ENCODE data around the gene RAB11A. TPM values are rescaled to one million over a fixed set of nuclear protein-coding genes. Genes with fewer than 3 reads are reported as not detected.

RAB11A gene
- total RNA-seq (2014; rRNA removed; shearing (Covaris generic)) = 150 and 187 TPM in 2 replicates
- 116 and 157 TPM in 2 replicates for polyA plus RNA-seq (2014; cell fraction: nucleus; rRNA removed)

DNA sequence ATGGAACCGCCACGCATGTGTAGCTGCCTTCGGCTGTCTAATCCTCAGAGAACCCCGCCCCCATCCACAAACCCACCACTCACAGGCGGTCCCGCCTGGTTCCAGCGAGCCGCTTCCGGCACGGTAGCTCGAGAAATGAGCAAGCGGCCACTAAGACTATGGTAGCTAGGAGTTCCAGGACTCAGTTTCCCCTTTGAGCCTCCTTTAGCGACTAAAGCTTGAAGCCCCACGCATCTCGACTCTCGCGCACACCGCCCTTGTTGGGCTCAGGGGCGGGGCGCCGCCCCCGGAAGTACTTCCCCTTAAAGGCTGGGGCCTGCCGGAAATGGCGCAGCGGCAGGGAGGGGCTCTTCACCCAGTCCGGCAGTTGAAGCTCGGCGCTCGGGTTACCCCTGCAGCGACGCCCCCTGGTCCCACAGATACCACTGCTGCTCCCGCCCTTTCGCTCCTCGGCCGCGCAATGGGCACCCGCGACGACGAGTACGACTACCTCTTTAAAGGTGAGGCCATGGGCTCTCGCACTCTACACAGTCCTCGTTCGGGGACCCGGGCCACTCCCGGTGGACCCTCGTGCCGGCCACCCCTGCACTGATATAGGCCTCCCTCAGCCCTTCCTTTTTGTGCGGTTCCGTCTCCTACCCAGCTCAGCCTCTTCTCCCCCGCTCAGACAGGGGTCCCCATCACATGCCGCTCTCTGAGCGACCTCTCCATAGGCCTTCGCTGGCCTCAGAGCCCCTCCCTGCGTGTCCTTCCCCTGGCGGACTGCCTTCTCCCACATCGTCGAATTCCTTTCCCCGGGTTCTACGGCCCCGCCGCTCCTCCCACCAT, at the start of gene RAB11A:
RAB11A (plus strand) TSS at position 366 of the 828 bp plus-strand sequence; CDS start at position 461, 95 bp downstream.
- DNase-seq (ENCODE audit: extremely low read depth, low read depth) = peak; percentile 93

GRCh38 chr15:65819563-65819960, 49.7 kb upstream of the RAB11A start:
- no peak for DNase-seq (ENCODE audit: extremely low read depth, low read depth)

GRCh38 chr15:65821070-65821469, 48.2 kb upstream of the RAB11A start:
- DNase-seq (ENCODE audit: extremely low read depth, low read depth) = no peak

- DNase-seq (ENCODE audit: extremely low read depth, low read depth) = no peak
These were observed 47.0 kb upstream of the RAB11A start for GRCh38 chr15:65822316-65822715.

GRCh38 chr15:65824031-65824743, 45.1 kb upstream of the RAB11A start:
- peak; percentile 70 for DNase-seq (ENCODE audit: extremely low read depth, low read depth)

GRCh38 chr15:65824941-65825544, 44.2 kb upstream of the RAB11A start:
- DNase-seq (ENCODE audit: extremely low read depth, low read depth) = no peak

DNA sequence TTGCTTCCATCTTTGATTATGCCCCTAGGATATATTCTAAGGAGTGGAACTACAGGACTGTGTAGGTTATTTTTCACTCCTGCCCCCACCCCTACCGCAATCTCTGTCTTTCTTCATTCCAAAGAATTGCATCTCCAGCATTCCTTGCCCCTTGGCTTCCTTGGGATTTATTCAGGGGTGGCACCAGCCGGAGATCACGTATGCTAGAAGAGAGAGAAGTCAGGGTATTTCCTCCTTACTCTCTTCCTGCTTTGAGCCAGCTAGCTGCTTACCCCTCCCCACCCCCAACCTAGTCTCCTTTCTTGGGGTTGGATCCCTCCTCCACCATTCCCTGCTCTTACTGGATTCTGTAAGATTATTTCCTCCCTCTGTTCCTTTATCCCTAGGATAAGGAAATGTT, 42.2 kb upstream of the RAB11A start:
- DNase-seq (ENCODE audit: extremely low read depth, low read depth) = no peak

DNA sequence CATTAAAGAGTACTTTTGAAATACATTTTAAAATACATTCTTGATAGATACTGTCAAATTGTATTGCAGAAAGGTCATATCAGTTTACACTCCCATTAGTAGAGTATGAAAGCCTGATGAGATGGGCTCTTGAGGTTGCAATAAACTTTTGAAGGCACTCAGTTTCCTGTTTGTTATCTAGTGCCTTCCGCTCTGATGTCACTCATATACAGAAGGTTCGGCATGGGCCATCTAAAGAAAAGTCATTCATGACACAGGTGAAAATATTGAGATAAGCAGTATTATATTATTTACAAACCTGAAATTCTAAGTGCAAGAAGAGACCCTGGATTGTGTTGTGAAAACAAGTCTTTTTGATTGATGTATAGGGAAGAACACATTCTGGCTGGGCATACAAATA, 40.7 kb upstream of the RAB11A start:
- no peak for DNase-seq (ENCODE audit: extremely low read depth, low read depth)

- DNase-seq (ENCODE audit: extremely low read depth, low read depth) = no peak
These were observed 40.0 kb upstream of the RAB11A start for GRCh38 chr15:65829130-65829764.

DNA sequence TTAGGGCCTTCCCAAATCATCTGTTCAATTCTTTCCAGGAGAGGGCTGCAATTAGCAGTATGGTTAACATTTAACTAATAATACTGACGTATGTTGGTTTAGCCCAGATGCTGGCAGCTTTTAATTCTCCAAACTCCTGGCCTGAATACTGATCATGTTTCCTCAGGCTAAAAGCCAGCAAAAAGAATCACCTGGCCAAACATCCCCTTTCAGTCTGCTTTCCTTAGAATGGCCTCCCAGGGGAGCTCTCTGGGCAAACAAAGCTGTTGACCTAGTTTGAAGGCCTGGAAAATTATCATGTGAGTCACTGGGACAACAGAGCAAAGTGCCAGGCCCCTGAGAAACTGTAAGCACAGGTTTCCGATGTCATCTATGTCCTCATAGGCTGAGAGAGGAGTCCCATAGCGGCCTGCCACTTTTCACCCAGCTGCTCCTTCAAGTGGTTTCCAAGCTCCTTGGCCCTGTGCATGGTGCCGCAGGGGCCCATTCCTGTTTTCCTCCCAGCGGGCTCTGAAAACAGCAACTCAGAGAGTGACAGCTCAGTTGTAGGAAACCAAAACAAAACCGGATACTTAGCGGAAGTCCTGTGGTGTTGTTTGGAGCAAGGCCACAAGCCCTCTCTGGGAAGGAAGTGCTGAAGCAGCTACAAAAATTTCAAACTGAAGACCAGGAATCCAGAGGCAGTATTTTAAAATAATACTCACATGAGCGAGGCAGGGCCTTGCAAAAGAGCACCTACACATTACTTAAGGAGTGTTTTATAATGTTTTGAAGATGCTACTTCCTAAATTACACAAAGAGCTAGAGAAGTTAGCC, 36.5 kb upstream of the RAB11A start:
- DNase-seq (ENCODE audit: extremely low read depth, low read depth) = peak; percentile 96

GRCh38 chr15:65833501-65834205, 35.6 kb upstream of the RAB11A start:
- DNase-seq (ENCODE audit: extremely low read depth, low read depth) = no peak

GRCh38 chr15:65834603-65835282, 34.5 kb upstream of the RAB11A start:
- no peak for DNase-seq (ENCODE audit: extremely low read depth, low read depth)

- no peak for DNase-seq (ENCODE audit: extremely low read depth, low read depth)
These were observed 33.8 kb upstream of the RAB11A start for GRCh38 chr15:65835447-65835846.

DNA sequence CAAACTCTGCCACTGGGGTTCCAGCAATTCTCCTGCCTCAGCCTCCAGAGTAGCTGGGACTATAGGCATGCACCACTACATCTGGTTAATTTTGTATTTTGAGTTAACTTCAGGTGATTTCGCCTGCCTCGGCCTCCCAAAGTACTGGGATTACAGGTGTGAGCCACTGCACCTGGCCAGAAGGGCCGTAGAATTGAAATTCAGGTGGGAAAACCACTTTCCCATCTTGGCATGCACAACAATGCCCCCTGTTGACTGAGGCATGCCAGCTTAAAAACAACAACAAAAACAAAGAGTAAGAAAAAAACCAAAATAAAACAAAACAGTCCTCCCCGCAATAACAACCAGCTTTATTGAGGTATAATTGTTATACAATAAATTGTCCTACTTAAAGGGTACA, 32.6 kb upstream of the RAB11A start:
- DNase-seq (ENCODE audit: extremely low read depth, low read depth) = no peak

- DNase-seq (ENCODE audit: extremely low read depth, low read depth) = no peak
These were observed 31.7 kb upstream of the RAB11A start for GRCh38 chr15:65837301-65838294.

- DNase-seq (ENCODE audit: extremely low read depth, low read depth) = no peak
These were observed 29.9 kb upstream of the RAB11A start for GRCh38 chr15:65839354-65839901.

DNA sequence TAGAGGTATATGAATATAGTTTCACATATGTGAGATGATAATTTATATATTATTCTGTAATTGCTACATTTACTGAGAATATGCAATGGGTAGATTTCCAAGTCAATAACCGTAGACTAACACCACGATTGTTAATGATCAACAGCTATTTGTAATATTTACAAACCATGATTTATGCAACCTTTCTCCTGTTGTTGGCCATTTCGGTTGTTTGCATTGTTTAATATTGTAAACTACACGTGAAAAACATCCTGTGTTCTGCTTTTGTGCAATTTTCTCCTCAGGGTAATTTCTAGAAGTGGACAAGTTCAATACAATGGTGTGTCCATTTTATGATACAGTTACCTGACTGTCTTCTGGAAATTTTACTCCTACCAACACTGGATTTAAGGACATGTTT, 29.3 kb upstream of the RAB11A start:
- DNase-seq (ENCODE audit: extremely low read depth, low read depth) = no peak

Measured in NCI-H460 (cell line).